Stimulated activated naive CD8-positive, alpha-beta T cell treated with anti-CD3 and anti-CD28 coated beads, Interleukin-15, amount 100 ng/mL, for 72 hours (primary cell): ENCODE data around the gene RSRC1.

Experiments used
- ATAC-seq: fragments of 150-1000 bp; cut with Tn5 transposase; 2 replicates; pipeline ENCODE4 v1.10.0; 2021; ENCODE audit warnings: mild to moderate bottlenecking, moderate library complexity
- DNase-seq, 2 donors: peaks; one replicate each; pipeline ENCODE4 v3.0.0; 2021 to 2022
- H3K27ac Mint-ChIP-seq, 2 donors: one replicate each; pipeline ENCODE4 v1.8.0; 2022; ENCODE audit warnings: mild to moderate bottlenecking in 2 of 2, mixed read lengths in 2 of 2, moderate library complexity in 2 of 2
- H3K27me3 Mint-ChIP-seq: one replicate; pipeline ENCODE4 v1.8.0; 2022; ENCODE audit warnings: mixed read lengths
- H3K4me1 Mint-ChIP-seq: one replicate; pipeline ENCODE4 v1.8.0; 2022; ENCODE audit warnings: mild to moderate bottlenecking, mixed read lengths
- H3K4me3 Mint-ChIP-seq, 2 donors: one replicate each; pipeline ENCODE4 v1.8.0; 2022; ENCODE audit warnings: mild to moderate bottlenecking in 2 of 2, mixed read lengths in 2 of 2, moderate library complexity in 1 of 2
- H3K9me3 Mint-ChIP-seq, 2 donors: one replicate each; pipeline ENCODE4 v1.8.0; 2022; ENCODE audit warnings: mixed read lengths in 2 of 2

The RSRC1 gene

DNA sequence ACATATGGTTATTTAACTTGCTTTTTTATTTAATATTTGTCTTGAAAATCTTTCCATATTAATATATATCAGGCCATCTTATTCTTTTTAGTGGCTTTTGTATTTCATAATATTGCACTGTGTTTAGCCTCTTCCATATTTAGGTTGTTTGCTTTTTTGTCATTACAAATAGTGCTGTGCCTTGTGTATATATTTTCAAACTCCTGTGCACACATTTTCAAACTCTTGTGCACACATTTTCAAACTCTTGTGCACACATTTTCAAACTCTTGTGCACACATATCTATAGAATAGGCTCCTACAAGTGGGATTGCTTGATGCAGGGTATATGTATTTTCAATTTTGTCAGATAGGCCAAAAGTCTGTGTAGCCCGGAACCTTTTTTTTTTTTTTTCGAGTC is 343.1 kb downstream of the RSRC1 start:
- H3K27me3 Mint-ChIP-seq: no peaks in the 10 kb centered on the region
- H3K9me3 Mint-ChIP-seq: no peaks in the 10 kb centered on the region
- no peak overlapping the region for H3K27ac Mint-ChIP-seq
- H3K4me1 Mint-ChIP-seq: no peaks in the 10 kb centered on the region
- no peak for DNase-seq
- no peak for ATAC-seq
- H3K4me3 Mint-ChIP-seq: no peak overlapping the region

DNA sequence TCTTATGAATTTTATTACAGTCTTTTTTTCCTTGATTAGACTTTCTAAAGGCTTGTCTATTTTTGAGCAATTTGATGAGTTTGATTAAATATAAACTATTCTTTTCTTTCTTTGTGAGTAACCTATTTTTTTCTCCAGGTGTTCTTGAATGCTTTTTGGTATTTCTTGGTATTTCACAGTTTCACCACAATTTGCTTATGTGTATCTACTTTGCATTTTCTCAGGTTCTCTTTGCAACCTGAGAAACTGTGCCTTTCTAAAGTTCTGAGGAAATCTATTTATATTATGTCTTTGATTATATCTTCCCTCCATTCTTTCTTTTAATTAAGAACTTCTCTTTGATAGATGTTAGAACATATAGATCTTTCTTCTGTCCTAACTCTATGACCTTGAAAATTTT is 344.0 kb downstream of the RSRC1 start:
- no peak for ATAC-seq
- Mint-ChIP-seq H3K4me1 (no peaks in the 10 kb centered on the region), H3K27ac (no peak overlapping the region), H3K9me3 (no peaks in the 10 kb centered on the region), H3K27me3 (no peaks in the 10 kb centered on the region), H3K4me3 (no peak overlapping the region)
- no peak for DNase-seq

DNA sequence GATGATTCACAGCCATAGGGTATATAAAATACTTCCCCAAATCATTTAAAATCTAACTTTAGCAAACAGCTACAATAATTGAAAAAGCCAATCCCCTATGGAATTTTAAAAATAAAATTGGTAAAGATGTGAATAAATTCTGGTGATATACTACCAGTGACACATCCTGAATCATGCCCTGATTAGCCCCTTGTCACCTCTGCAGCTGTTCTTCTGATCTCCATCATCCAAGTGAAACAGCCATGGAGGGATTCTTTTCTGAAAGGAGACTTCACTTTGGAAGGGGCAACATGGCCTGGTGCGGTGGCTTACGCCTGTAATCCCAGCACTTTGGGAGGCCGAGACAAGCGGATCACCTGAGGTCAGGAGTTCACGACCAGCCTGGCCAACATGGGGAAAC is 345.5 kb downstream of the RSRC1 start:
- no peak overlapping the region for H3K4me3 Mint-ChIP-seq
- no peaks in the 10 kb centered on the region for H3K9me3 Mint-ChIP-seq
- DNase-seq (no peak), ATAC-seq (no peak)
- no peaks in the 10 kb centered on the region for H3K4me1 Mint-ChIP-seq
- no peaks in the 10 kb centered on the region for H3K27me3 Mint-ChIP-seq
- H3K27ac Mint-ChIP-seq: no peak overlapping the region

DNA sequence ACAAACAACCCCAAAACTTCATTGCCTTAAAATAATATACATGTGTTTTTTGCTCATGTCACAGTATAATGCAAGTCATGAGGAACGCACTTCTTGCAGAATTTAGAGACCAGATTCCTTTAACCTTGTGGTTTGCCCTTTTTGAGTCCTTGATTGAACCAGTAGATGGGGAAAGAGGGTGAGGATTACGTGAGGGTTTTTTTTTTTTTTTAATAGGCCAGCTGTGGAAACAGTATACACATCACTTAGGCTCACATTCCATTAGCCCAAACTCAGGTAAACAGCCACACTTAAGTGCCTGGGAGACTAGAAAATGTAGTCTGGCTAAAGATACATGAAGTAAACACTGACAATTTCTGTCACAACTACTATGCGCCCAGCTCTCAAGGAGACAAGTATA is 346.2 kb downstream of the RSRC1 start:
- H3K4me1 Mint-ChIP-seq: no peaks in the 10 kb centered on the region
- no peaks in the 10 kb centered on the region for H3K27me3 Mint-ChIP-seq
- no peak overlapping the region for H3K4me3 Mint-ChIP-seq
- no peak overlapping the region for H3K27ac Mint-ChIP-seq
- DNase-seq (no peak), ATAC-seq (no peak)
- H3K9me3 Mint-ChIP-seq: no peaks in the 10 kb centered on the region

DNA sequence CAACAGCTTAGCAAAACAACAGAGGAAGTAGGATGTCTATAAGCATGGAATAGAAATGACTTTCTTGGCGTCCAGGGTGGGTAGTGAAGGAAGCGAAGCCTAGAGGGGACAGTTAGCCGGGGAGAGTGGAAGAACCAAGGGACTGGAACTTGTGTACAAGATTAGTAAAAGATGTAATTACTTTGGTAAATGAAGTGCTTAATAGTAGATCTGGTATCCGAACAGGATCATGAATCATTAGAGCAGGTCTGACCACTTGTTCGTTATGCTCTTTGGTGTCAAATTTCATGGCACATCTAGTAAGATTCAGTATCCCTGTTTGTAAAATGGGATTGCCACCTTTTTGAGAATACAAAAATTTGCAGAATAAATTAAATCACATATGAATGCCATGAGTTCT is 348.6 kb downstream of the RSRC1 start:
- H3K27me3 Mint-ChIP-seq: no peaks in the 10 kb centered on the region
- H3K4me1 Mint-ChIP-seq: no peaks in the 10 kb centered on the region
- H3K4me3 Mint-ChIP-seq: no peak overlapping the region
- no peaks in the 10 kb centered on the region for H3K9me3 Mint-ChIP-seq
- DNase-seq (no peak), ATAC-seq (no peak)
- H3K27ac Mint-ChIP-seq: no peak overlapping the region

DNA sequence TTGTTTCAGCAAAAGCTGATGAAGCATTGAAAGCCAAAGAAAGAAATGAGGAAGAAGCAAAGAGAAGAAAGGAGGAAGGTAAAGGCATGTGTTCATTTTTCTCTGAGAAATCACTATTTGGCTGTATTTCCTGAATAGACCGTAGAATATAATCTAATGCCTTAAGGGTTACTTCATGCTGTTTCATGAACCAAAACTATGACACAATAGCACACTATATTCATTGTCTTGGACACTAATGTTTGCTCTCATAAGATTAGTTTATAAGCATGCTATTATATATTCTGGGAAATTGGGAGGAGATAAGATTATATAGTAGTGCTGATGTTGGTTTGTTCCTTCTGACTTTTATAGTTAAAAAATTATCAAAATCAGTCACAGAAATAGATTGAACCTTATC is 351.0 kb downstream of the RSRC1 start:
- ATAC-seq (no peak), DNase-seq (no peak)
- Mint-ChIP-seq H3K9me3 (no peaks in the 10 kb centered on the region), H3K27ac (no peak overlapping the region), H3K4me1 (no peaks in the 10 kb centered on the region), H3K27me3 (no peaks in the 10 kb centered on the region), H3K4me3 (no peak overlapping the region)

DNA sequence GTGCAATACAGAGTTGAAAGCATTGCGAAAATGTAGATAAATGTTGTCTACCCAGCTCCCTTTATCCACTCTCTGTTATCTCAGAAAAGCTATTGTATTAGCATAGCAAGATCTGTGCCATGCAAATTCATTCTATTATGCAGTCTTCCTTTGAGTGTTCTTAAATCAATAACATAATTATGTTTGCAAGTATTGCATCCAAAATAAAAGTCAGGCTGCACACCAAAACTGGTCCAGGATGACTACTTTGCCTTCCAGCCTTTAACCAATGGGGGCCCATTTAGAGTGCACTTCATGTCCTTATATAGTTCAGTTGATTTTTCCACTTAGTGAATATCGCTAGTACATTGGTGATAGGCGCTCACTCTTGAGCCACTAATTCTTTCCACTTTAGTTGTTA is 353.7 kb downstream of the RSRC1 start:
- H3K27ac Mint-ChIP-seq: no peak overlapping the region
- H3K4me1 Mint-ChIP-seq: no peaks in the 10 kb centered on the region
- H3K27me3 Mint-ChIP-seq: no peaks in the 10 kb centered on the region
- DNase-seq (no peak), ATAC-seq (no peak)
- no peaks in the 10 kb centered on the region for H3K9me3 Mint-ChIP-seq
- H3K4me3 Mint-ChIP-seq: no peak overlapping the region

DNA sequence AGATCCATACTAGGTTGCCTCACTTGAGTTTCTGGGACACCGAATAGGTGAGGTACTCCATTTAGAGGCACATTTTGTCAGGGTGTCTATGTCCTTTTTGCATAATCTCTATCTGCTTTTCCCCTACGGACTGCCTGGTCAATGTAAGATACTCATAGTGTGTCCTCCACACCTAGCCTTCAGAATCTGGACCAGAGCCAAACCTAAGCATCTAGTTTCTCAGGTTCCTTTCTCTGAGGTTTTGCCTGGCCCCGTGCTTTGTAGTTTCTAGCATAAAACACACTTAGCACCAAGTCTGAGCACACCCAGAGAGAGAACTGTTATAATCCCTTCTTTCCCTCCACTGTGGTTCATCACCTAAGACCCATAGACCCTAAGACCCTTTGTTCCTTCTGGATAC is 355.2 kb downstream of the RSRC1 start:
- no peak overlapping the region for H3K4me3 Mint-ChIP-seq

DNA sequence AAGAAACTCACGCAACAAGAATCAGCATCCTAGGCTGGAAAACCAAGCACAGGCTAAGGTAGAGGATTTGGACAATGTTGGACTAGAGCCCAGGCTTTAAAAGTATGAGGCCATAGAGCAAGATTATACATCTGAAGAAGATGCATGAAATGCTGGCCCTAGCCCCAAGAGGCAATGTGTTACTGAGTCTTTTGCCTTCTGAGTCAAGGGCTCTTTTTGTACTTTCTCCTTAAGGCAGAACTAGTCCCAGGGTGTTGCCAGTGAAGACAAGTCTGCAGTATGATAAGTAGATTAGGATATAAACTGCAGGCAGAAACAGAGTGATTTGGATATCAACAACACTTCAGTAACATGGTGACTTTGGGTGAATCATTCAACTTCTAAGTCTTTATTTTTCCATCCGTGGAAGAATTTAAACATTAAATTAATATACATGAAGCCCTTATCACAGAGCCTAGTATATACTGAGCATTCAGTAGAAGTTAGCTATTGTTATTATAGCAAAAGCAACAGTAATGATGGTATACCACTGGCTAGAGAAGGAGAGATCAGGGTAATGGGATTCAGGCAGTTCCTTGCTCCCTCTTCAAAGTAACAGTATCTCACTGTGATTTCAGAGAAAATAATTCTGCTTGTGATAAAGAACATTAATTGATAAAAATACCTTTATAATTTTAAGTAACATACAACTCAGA is 361.2 kb downstream of the RSRC1 start:
- no peak for DNase-seq
- no peaks in the 10 kb centered on the region for H3K9me3 Mint-ChIP-seq
- H3K27ac Mint-ChIP-seq: no peak overlapping the region
- H3K4me1 Mint-ChIP-seq: no peaks in the 10 kb centered on the region
- no peak for ATAC-seq
- no peaks in the 10 kb centered on the region for H3K27me3 Mint-ChIP-seq
- H3K4me3 Mint-ChIP-seq: no peak overlapping the region

More for the DNA sequence above, 355.2 kb downstream of the RSRC1 start:
- no peak overlapping the region for H3K27ac Mint-ChIP-seq
- no peaks in the 10 kb centered on the region for H3K4me1 Mint-ChIP-seq
- H3K9me3 Mint-ChIP-seq: no peaks in the 10 kb centered on the region
- H3K27me3 Mint-ChIP-seq: no peaks in the 10 kb centered on the region
- no peak for DNase-seq
- no peak for ATAC-seq

DNA sequence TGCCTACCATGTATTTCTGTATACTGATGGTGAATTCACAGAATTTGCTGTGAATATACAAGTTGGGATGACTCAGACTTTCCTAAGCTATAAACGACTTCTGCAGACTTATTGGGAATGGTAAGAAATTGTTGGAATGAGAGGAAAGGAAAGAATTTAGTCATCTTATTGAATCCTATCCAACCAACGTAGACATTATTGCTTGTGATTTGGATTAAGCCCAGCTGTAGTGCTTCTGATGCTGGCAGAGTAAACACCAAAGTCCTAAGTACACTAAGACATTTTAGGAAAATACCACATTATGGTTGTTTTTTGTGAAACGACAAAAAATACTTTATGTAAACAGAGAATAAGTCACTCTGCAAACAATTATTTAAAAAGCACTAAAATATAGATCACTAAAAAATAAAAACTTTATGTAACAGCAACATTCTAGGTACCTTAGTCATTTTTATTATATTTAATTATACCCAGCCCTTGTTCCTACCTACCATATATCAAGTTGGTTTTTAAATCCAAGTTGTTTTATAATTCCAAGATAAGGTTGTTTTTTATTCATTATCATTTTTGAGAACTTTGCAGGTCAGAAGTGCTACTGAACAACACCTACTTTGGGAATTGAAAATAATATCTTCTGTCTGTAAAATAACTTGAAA is 361.9 kb downstream of the RSRC1 start:
- Mint-ChIP-seq H3K4me3 (no peak overlapping the region), H3K4me1 (no peaks in the 10 kb centered on the region), H3K27me3 (no peaks in the 10 kb centered on the region), H3K27ac (no peak overlapping the region), H3K9me3 (no peaks in the 10 kb centered on the region)
- DNase-seq (no peak), ATAC-seq (no peak)

DNA sequence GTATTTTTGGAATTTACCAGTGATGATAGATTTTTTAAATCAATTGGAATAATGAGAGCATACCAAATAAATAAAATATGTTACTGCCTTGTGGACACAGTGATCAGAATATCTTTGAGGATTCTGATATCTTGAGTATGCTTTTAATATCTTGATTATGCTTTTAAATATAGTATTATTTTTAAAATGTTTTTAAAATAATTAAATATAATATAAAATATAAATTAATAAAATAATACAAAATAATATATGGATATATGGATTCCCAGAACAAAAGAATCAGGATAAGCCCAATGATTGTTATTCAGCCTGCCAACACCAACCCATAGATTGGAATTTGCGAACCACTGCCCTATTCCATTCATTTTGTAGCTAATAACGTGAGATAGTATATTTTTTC is 369.2 kb downstream of the RSRC1 start:
- Mint-ChIP-seq H3K27ac (no peak overlapping the region), H3K4me1 (no peaks in the 10 kb centered on the region), H3K9me3 (no peaks in the 10 kb centered on the region), H3K4me3 (no peak overlapping the region), H3K27me3 (no peaks in the 10 kb centered on the region)
- ATAC-seq (no peak), DNase-seq (no peak)

DNA sequence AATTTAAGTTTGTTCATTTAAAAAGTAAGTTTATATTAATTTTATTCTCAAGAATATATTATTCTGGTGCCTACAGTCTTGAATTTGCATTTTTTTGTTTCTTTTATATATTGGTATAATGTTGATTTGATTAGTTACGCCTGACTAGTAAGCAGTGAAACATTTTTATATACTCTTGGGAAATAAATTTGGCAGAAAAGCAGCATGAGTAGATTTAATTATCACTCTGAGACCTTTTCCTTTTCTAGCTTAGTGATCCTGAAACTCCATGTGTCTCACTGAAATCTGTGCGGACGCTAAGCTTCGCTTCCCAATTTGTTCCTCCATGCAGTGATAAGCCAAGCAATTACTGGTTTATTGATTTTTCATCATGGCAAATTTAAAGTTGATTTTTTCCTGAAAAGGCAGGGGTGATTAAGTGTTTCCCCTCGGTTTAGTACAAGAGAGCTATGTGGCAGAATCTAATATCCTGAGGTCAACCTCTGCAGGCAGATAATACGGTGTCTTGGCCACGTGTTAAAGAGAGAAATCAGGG is 373.9 kb downstream of the RSRC1 start:
- Mint-ChIP-seq H3K4me1 (no peaks in the 10 kb centered on the region), H3K27me3 (no peaks in the 10 kb centered on the region), H3K27ac (no peak overlapping the region), H3K4me3 (no peak overlapping the region), H3K9me3 (no peaks in the 10 kb centered on the region)
- ATAC-seq (no peak), DNase-seq (no peak)

DNA sequence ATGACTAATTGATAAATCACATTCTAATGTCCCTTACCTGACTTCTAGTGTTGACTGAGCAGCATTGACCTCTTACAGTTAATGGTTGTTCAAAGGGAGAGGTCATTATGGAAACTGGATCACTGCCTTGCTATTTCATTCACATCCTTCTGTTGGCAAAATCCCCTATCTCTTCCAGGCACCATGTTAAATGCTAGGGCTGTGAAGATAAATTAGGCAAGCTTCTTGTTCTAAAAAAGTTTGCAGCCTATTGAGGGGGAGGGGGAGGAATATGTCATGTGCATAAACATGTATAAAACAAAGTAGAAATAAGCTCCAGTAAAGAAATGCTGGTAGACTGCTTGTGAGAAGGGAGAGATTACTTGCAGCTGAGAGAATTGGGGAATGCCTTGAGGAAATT is 376.3 kb downstream of the RSRC1 start:
- Mint-ChIP-seq H3K9me3 (no peaks in the 10 kb centered on the region), H3K4me1 (no peaks in the 10 kb centered on the region), H3K27me3 (no peaks in the 10 kb centered on the region), H3K4me3 (no peak overlapping the region), H3K27ac (no peak overlapping the region)
- DNase-seq: no peak
- ATAC-seq: no peak

DNA sequence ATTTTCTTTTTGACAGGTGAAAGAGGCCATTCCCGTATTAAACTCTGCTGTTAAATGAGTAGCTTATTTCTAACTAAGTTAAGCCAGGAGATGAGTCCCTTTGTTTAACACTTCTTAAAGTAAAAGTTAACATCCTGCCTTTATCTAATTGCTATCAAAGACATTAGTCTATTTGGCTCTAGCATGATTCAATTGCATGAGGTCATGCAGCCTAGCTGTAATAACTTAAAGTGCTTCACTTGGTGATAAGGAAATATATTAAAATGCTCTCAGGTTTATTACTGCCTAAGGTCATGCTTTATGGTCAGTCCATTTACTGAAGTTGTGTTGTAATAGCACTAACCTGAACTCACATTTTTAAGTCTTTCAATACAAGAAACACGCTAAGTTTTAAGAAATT is 378.8 kb downstream of the RSRC1 start:
- Mint-ChIP-seq H3K4me3 (no peak overlapping the region), H3K4me1 (no peaks in the 10 kb centered on the region), H3K27me3 (no peaks in the 10 kb centered on the region), H3K27ac (no peak overlapping the region), H3K9me3 (peaks cover 0 to 6% of the 10 kb centered on the region in 2 donors)
- ATAC-seq (no peak), DNase-seq (no peak)

DNA sequence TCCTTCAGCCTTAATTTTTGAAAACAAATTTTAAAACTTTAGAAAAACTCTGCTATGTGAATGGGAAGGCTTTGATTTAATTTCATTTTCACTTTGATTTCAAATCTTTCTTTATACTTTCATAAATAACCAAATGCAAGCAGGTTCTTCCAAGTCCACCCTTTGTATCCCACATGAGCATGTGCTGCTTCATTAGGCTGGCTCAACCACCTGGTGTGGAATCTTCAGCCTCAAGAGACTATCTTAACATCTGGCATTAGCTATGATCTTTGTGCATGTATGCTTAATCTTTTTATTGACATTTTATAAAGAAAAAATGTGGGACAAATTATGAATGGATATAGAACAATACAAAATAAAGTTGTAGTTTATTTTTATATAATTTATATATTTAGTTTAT is 379.3 kb downstream of the RSRC1 start:
- no peak overlapping the region for H3K4me3 Mint-ChIP-seq
- no peaks in the 10 kb centered on the region for H3K27me3 Mint-ChIP-seq
- peaks cover 0 to 6% of the 10 kb centered on the region in 2 donors for H3K9me3 Mint-ChIP-seq
- DNase-seq: no peak
- ATAC-seq: no peak
- H3K27ac Mint-ChIP-seq: no peak overlapping the region
- no peaks in the 10 kb centered on the region for H3K4me1 Mint-ChIP-seq

DNA sequence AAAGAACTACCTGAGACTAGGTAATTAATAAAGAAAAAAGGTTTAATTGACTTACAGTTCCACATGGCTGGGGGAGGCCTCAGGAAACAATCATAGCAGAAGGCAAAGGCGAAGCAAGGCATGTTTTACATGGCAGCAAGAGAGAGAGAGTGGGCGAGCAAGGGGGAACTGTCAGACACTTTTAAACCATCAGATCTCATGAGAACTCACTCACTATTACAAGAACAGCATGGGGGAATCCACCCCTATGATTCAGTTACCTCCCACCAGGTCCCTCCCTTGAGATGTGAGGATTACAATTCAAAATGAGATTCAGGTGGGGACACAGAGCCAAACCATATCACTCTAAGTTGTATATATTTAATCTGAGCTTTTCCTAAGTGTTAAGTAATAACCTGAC is 382.1 kb downstream of the RSRC1 start:
- Mint-ChIP-seq H3K4me3 (no peak overlapping the region), H3K27ac (no peak overlapping the region), H3K27me3 (no peaks in the 10 kb centered on the region), H3K4me1 (no peaks in the 10 kb centered on the region), H3K9me3 (peaks cover 0 to 6% of the 10 kb centered on the region in 2 donors)
- no peak for ATAC-seq
- DNase-seq: no peak

DNA sequence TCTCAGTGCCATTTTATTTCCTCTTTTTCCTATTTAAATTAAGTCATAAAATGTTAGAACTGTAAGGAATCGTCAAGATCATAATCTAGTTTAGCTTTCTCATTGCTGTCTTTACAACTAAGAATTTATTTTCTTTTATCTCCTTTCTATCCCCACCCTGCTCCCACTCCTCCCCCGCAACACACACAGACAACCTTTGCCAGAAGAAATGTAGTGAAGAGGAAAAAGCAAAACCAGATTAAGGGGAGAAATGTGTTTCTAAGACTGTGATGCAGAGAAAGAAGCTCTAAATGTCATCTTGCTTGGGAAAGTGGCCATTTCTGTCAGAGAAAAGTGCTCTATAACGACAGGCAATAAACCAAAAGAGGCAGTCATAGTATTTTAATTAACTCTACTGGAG is 382.8 kb downstream of the RSRC1 start:
- Mint-ChIP-seq H3K27me3 (no peaks in the 10 kb centered on the region), H3K4me3 (no peak overlapping the region), H3K27ac (no peak overlapping the region), H3K9me3 (peaks cover 3 to 6% of the 10 kb centered on the region in 2 donors), H3K4me1 (no peaks in the 10 kb centered on the region)
- ATAC-seq: no peak
- no peak for DNase-seq
